ENCODE results near the gene TMEM260. TPM values are rescaled to one million over a fixed set of nuclear protein-coding genes. Genes with fewer than 3 reads are reported as not detected.

TMEM260 gene
- 10 to 100 TPM; 10.4 to 11.1 TPM for total RNA-seq

DNA sequence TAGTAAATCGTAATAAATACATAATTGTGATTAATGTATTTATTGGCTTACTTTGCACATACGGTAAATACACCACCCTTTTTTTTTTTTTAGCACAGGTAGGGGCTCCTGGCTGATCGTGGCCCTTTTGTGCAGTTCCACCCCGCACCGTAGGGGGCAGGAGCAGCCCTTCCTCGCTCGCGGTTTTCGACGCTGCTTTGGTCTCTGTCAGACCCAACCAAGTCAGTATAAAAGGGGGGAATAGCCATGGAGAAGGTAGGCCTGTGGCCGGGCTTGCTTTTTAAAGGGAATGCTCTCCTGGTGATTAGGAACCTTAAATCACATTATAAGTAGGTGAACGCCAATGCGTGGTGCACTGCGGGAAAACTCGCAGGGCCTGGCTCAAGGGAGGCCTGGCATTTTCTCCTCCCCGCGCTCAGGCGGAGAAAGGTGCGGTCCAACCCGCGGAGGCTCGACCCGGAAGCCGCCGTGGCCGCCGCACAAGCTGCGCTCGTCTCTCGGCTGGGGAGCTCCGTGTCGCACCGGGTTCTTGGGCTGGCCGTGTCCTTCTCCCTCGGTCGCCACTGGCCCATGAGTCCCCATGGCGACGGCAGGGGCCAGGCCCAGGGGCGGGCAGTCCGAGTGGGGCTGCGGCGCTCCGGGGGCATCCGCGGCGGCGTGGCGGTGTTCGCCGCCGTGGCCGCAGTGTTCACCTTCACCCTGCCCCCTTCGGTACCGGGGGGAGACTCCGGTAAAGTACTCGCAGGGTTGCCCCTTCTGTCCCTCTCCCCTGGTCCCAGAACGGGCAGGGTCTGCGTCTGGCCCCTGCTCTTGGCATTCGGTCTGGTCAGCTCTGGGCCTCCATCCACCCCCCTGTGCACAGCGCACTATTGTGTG lies at the start of gene TMEM260:
Gene TMEM260, plus strand, starts transcription at position 454 of the 876 bp plus-strand sequence. Its CDS starts 117 bp downstream, at position 571.
- CTCF ChIA-PET = interaction anchor here (0.6 to 1.0 kb wide), 4 partner anchors 10 to 689 kb away, joined by 3 to 5 read pairs (median 4); partner anchors contain the start of genes AP5M1 and EXOC5
- POLR2A ChIA-PET = interaction anchor here (0.9 kb wide), 1 partner anchor 481 kb away, joined by 3 read pairs; no protein-coding TSS in a partner anchor

DNA sequence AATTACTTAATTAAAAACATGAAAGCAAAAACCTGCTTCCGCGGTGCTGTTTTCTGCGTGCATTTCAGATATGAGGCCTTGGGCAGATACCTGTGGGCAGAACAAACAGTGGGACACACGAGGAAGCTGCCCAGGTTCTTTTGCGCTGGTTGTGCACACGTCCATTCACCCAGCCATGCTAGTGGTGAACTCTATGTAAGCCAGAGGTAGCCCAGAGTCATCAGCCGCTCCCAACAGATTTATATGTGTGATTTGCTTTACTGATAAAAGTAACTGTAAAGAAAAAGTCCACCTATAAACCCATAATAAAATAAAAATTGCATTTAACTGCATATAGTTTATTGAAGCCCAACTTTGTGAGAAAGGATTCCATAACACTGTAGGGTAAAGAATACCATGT lies 47.1 kb upstream of the TMEM260 start:
- ChIA-PET CTCF (no interaction called here), POLR2A (no interaction called here)

DNA sequence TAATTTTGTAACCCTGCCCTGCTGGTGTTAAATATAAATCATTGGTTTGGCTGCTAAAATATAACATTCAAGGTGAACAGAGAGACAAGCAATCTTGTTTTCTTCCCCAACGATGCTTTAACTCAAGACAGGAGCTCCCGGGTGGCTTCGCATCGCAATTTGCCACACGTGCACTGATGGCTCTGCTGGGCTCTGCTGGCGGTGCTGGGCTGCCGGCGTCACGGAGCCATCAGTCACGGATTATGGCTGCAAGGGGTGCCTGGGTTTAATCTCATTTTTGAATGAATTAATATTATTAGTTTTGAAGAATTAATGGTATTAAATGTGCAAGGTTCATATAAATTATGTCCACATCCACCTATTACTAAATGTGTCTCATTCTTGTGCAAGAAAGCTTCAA lies 44.9 kb upstream of the TMEM260 start:
- ChIA-PET CTCF (no interaction called here), POLR2A (no interaction called here)

DNA sequence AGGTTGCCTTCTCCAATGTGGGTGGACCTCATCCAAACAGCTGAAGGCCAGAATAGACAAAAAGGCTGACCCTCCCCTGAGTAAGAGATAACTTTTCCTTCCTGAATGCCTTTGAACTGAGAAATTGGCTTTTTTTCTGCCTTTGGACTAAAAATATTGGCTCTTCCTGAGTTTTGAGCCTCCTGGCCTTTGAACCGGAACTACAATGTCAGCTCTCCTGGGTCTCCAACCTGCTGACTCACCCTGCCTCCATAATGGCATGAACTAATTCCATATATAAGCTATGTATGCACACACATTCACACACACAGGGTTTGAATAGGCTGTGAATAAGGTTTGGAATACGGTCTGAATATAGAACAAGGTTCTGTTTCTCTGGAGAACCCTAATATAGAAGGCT lies 39.7 kb upstream of the TMEM260 start:
- ChIA-PET CTCF (no interaction called here), POLR2A (no interaction called here)

DNA sequence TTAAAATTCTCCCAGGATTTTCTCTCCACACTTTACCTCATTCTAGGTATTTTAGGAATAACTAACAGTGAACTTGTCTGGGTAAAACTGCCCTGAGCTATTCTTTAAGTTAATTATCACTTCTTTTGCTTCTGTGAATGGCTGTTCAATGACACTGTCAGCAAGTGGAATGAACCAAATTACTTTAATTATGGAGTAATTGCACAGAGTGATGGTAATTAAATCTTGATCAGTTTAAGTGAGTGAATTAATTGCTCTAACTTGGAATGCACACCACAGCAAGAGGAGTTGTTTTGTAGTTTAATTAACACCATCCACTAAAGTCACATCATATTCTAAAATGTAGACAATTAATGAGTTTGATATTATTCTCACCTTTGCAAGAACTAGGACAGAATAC lies 36.2 kb upstream of the TMEM260 start:
- POLR2A ChIA-PET = no interaction called here
- CTCF ChIA-PET = no interaction called here

DNA sequence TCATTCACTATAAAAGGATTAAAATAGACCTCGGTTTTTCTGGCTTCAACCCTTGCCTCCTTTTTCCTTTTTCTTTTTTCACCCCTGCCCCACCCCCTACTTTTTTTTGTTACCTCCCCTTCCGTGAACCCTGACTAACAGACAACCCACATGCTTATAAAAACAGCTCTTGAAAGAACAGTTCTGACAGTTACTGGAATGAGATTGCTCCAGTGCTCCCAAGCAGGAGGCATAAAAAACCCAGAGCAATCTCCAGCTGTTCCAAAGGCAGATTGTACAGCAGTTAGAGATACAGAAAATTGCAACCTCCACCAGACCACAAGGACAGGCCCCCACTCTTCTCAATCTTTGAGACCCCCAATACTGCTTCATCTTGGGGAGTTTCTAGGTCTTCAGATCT lies 29.9 kb upstream of the TMEM260 start:
- POLR2A ChIA-PET = no interaction called here
- CTCF ChIA-PET = no interaction called here

DNA sequence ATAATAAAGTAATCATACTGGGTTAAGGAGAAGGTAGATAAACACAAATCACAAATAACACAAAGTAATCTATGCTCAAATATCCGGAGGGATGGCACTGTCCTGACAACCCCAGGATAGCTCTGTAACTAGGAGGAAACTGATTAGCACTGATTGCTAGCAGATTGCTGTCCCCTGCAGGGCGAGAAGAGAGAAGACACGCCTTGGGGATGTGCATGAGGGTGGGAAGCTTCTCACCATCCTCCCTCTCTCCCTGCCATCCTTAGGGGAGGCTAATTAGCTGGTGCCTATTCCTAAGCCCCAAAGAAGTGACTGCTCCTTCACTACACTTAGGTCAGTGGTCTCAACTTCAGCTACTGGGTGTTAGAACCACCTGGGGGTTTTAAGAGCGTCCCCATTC lies 27.0 kb upstream of the TMEM260 start:
- POLR2A ChIA-PET = no interaction called here
- CTCF ChIA-PET = no interaction called here

DNA sequence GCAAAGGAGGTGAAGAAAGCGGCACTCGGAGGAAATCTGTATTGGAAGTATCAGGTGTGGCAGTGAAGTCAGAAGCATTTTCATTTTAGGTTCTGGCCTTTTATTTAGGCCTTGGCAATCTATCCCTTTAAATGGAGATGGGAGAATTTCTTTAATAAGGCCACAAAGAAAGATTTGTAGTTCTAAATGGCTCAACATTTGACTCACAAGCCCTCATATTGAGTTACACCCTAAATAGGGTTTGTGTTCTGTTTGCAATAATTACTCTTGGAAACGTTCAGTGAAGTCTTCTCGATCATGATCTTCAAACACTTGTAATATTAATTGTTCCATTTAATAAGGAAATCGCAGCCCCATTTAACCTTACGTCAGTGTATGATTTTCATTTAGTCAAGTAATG lies 25.3 kb upstream of the TMEM260 start:
- ChIA-PET POLR2A (no interaction called here), CTCF (no interaction called here)

DNA sequence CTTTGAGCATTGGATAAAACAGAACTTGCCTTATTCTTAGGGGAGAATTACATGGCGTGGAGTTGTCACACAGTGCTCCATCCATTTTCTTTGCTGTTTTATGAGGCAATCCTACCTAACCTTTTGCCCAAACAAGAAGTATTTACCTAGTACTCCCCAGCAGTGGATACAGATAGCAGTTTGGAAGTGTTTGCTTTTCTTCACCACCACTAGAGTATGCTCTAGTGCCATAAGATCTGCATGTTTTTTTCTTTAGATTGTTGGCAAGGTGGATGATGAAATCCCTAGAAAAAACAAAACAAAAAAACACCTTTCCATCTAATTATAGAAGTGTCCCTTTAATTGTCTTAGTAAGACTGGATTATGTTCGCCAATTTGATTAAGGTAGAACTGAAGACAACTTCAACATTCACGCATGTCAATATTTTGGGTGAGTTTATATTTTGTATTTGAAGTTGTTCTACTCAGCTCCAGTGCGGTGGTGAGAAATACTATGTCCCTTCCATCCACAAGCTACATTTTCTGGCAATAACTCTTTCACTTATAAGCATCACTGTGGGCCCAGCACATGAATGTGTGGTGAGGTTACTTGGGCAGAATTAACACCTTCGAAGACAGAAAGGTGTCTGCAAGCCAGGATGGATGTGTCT lies 23.6 kb upstream of the TMEM260 start:
- POLR2A ChIA-PET = no interaction called here
- CTCF ChIA-PET = interaction anchor here (1.0 kb wide), 1 partner anchor 13 kb away, joined by 3 read pairs; no protein-coding TSS in a partner anchor

DNA sequence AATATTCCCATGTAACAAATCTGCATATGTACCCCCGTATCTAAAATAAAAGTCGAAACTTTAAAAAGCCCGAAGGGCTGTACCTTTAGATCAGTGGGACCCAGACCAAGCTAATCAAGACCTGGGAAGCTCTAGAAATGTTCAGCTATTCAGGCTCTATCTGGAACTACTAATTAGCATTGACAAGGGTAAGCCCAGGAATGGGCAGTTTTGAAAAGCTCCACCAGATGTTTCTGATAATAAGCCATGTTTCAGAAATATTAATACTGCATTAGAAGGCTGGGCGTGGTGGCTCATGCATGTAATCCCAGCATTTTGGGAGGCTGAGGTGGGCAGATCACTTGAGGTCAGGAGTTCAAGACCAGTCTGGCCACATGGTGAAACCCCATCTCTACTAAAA lies 20.4 kb upstream of the TMEM260 start:
- POLR2A ChIA-PET = no interaction called here
- CTCF ChIA-PET = no interaction called here

DNA sequence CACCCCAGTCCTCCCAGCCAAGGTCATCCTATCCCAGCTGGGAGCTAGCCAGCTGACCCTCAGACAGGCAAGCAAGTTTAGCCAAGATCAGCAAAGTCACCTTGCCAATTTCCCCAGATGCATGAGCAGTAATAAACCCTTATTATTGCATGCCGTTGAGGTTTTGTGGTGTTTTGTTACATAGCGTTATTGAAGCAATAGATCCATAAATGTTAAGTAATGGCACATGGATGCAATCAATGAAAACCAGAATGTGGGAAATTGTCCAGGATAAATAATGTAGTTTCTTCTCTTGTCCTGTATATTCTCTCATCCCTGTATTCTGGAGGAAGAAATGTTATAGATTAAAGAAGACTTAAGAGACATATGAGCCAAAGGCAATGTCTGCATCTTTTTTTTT lies 18.0 kb upstream of the TMEM260 start:
- ChIA-PET POLR2A (no interaction called here), CTCF (no interaction called here)

DNA sequence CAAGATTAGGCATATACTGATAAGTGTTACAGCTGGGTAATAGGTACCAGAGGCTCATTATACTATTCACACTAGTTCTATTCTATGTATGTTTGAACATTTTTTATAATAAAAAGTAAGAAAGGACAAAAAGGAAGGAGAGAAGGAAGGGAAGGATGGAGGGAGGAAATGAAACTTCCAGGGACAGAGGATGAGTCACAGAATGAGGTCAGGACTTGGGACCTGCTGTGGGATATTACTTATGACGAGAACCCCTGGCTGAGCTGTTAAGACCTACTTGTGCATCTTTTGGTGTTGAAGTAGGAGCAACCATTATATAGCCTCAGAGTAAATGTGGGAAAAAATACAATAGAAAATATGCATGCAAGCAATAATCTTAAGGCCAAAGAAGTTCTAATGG lies 16.7 kb upstream of the TMEM260 start:
- CTCF ChIA-PET = no interaction called here
- POLR2A ChIA-PET = no interaction called here

DNA sequence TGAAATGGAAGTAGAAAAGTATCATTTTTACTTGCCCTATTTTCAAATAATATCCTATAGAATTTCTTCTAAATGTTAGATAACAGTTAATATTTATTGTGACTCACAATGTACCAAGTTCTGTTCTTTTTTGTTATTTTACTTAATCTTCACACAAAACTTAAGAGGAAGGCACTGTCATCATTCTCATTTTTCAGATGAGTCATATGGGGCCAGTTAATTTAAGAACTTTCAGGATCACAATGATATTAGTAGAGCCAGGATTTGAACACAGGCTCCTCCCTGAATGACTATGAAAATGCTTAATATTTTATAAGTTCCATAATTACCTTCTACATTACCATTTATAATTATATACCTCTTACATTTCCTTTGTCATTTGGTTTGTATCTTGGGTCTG lies 10.4 kb upstream of the TMEM260 start:
- POLR2A ChIA-PET = no interaction called here

DNA sequence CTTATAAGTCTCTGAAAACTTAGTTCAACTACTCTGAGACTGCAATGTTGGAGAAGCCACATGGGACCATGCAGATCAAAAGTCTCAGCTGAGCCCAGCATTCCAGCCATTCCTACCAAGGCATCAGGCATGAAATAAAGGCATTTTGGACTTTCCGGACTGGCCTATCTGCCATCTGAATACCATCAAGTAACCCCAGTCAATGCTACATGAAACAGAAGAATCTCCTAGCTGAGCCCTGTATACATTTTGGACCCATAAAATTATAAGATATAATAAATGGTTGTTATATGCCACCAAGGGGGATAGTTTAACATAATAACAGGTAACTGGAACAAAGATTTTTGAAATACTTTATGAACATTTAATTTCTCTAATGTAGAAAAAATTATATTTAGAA lies 9.3 kb upstream of the TMEM260 start:
- ChIA-PET CTCF (interaction anchor here (0.7 kb wide), 1 partner anchor 8 kb away, joined by 3 read pairs; no protein-coding TSS in a partner anchor), POLR2A (interaction anchor here (0.7 kb wide), 2 partner anchors 322 to 1000 kb away, joined by 3 to 4 read pairs; no protein-coding TSS in a partner anchor)

More for the DNA sequence above, 10.4 kb upstream of the TMEM260 start:
- CTCF ChIA-PET = interaction anchor here (0.9 kb wide), 1 partner anchor 10 kb away, joined by 5 read pairs; no protein-coding TSS in a partner anchor

DNA sequence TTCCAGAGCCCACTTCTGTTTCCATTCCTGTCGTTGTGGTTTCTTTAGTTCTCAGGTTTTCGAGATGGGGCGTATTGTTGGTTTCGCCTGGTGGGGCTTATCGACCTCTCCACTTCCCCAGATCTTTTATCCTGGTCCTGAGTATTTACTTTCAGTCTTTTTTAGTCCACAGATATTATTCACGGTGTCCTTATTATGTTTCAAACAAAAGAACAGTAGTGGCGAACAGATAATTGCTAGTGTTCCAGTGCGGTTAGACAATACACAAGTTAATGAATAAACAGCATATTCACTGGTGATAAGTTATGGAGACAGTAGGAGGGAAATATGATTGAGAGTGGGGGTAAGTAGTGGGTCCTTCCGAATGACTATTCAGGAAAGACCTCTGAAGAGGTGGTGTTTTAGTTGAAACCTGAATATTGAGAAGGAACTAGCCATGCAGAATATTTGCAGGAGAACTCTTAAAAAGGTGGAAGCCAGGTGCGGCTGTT lies 668 bp downstream of the TMEM260 start:
- POLR2A ChIA-PET = no interaction called here
- CTCF ChIA-PET = interaction anchor here (0.6 to 1.0 kb wide), 3 partner anchors 9 to 688 kb away, joined by 3 to 4 read pairs (median 3); partner anchors contain the start of genes AP5M1 and EXOC5

DNA sequence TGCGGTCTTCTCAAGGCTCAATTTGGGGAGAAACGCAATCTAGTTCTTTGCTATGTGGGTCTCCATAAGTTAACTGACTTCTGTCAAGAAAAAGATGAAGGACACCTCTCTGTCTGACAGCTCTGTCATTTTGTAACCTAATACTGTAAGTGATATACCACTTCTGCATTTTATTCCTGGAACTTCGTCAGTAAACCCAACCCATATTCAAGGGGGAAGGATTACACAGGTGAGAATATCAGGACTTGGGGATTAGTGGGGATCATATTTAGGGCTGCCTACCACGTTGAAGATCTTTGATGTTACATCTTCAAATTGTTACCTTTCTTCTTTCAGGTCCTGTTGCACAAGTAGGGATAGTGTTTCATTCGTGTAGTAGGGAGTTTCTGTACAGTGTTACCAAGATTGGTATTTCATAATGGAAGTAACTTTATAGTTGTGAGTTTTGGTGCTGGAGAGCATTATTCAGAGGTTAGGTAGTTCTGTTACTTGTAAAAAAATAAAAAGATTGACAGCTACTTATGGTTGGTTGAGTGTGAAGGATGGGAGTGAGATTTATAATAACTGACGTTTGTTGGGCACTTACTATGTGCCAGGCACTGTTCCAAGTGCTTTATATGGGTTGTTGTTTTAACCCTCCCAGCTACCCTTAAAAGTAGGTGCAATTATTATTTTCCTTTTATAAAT lies 1.6 kb downstream of the TMEM260 start:
- CTCF ChIA-PET = no interaction called here
- POLR2A ChIA-PET = no interaction called here

DNA sequence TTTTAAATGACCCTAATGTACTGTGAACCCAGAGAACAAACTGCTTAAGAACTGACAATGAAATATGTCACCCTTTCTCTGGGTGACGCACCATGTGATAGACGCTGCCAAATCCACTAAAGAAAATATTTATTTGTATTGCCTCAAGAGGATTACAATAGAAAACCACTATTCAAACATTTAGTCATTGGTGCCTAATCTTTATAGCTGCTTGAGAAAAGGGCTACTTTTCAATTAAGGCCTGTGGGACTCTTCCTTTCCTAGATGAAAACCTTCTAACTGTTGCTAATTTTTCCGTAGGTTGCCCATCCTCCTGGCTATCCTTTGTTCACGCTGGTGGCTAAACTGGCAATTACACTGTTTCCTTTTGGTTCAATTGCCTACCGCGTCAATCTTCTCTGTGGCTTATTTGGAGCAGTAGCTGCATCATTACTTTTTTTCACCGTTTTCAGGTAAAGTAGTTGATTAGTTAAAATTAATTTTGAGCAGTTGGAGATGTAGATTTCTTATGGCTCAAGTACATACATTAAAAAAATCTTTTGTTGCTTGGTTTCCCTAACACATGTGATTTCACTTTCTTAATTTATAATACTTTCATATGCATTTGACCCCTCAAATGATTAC lies 6.0 kb downstream of the TMEM260 start:
- CTCF ChIA-PET = no interaction called here
- POLR2A ChIA-PET = no interaction called here

DNA sequence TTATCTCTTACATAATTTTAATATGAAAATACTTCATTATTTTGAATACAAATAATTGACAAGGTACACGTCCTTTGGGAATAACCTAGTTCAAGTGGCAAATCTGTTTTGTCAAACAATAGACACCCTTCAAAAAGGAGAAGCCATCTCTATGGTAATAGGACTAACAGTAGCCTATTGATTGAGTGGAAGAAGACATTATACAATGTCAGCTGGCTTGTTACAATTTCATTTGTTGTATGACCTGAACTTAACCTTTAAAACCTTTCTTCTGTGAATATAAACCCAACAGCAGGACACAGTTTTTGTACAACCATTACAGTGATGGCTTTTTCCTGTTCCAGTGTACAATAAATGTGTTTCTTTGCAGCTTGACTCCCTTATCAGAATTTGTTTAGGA lies 8.1 kb downstream of the TMEM260 start:
- CTCF ChIA-PET = no interaction called here
- POLR2A ChIA-PET = no interaction called here

DNA sequence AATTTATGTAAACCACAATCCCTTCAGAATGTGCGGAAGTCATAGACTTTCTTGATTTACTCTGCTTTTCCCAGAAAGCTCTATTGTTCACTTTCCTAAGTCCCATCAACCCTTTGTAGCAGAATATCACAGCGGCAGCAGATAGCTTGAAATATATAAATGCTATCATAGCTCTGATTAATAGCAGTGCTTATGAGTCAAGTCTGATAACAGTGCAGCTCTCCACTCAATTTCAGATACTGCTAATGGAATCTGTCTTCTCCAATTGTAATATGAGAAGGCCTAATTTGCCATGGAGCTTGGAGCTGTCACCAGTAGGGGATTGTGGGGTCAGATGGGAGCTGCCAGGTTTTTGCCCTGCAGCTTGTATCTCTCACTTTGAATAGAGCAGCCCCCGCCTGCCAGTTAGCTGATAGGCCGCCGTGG lies 10.9 kb downstream of the TMEM260 start:
- ChIA-PET CTCF (no interaction called here), POLR2A (no interaction called here)

All from activated CD8-positive, alpha-beta memory T cell treated with anti-CD3 and anti-CD28 coated beads for 36 hours (primary cell).